Body of pancreas (tissue), 4 donors: ENCODE measurements around the gene STIMATE.

Experiments used
- CTCF ChIP-seq, 7 experiments: fragments of 450-650 bp in 4 of 7; fragments of 200-600 bp in 3 of 7; sonication (generic) in 3 of 7; IDR thresholded peaks; one replicate each; pipeline ENCODE4 v1.5.1; 2016 to 2019; ENCODE audit warnings: antibody characterized with exemption in 7 of 7
- POLR2A ChIP-seq, 3 donors: fragments of 450-650 bp; IDR thresholded peaks; one replicate each; pipeline ENCODE4 v1.6.1; 2016; ENCODE audit warnings: antibody characterized with exemption in 3 of 3, mild to moderate bottlenecking in 2 of 3

GRCh38 chr3:52839892-52840545, 57.3 kb downstream of the STIMATE start:
- TF ChIP-seq CTCF (IDR thresholded peaks at IDR 0.05), result no peak
- no peak for TF ChIP-seq POLR2A (IDR thresholded peaks at IDR 0.05)
